Smooth muscle cell (in vitro differentiated cells): Measurements from ENCODE around the gene PRSS16. TPM values are rescaled to one million over a fixed set of nuclear protein-coding genes. Genes with fewer than 3 reads are reported as not detected.

ENCODE experiments used
- DNase-seq: peaks from one replicate; lab custom pipeline; 2025; ENCODE audit not compliant: unreplicated experiment; lab: John Stamatoyannopoulos, UW
- H2AFZ ChIP-seq: fragments of 200-600 bp; sonication (generic); 2 replicates; pipeline ENCODE4 v1.6.0; 2016; ENCODE audit warnings: antibody characterized with exemption, low read depth, mild to moderate bottlenecking
- H3F3A ChIP-seq: fragments of 200-600 bp; sonication (generic); 2 replicates; pipeline ENCODE4 v1.6.0; 2017; ENCODE audit warnings: antibody characterized with exemption, low read depth
- H3K27ac ChIP-seq: fragments of 200-600 bp; sonication (generic); 2 replicates; pipeline ENCODE4 v1.5.1; 2016; ENCODE audit warnings: low read depth, mild to moderate bottlenecking
- H3K27me3 ChIP-seq: fragments of 200-600 bp; sonication (generic); 2 replicates; pipeline ENCODE4 v1.6.1; 2016; ENCODE audit warnings: low read depth, mild to moderate bottlenecking
- H3K36me3 ChIP-seq: fragments of 200-600 bp; sonication (generic); 2 replicates; pipeline ENCODE4 v1.5.1; 2016; ENCODE audit warnings: low read depth
- H3K4me1 ChIP-seq: fragments of 200-600 bp; sonication (generic); 2 replicates; pipeline ENCODE4 v1.5.1; 2016; ENCODE audit warnings: low read depth
- H3K4me2 ChIP-seq: fragments of 200-600 bp; sonication (generic); 2 replicates; pipeline ENCODE4 v1.6.0; 2016; ENCODE audit warnings: mild to moderate bottlenecking
- H3K4me3 ChIP-seq: fragments of 200-600 bp; sonication (generic); 2 replicates; pipeline ENCODE4 v1.5.1; 2016; ENCODE audit warnings: mild to moderate bottlenecking
- H3K79me2 ChIP-seq: fragments of 200-600 bp; sonication (generic); 2 replicates; pipeline ENCODE4 v1.6.0; 2016; ENCODE audit warnings: low read depth, mild to moderate bottlenecking
- H3K9ac ChIP-seq: fragments of 200-600 bp; sonication (generic); 2 replicates; pipeline ENCODE4 v1.6.0; 2016; ENCODE audit warnings: low read depth
- H3K9me3 ChIP-seq: fragments of 200-600 bp; sonication (generic); replicated peaks from 2 replicates; pipeline ENCODE4 v1.5.1; 2016; ENCODE audit warnings: low read depth
- H4K20me1 ChIP-seq: fragments of 200-600 bp; sonication (generic); 2 replicates; pipeline ENCODE4 v1.6.0; 2016; ENCODE audit warnings: low read depth
- WGBS: methylation state at CpG from one replicate; pipeline ENCODE4 v1.1.7; 2016; ENCODE audit warnings: low lambda C conversion rate; 5-methylcytosine and 5-hydroxymethylcytosine counted together
- polyA plus RNA-seq: library from polyadenylated mRNA; unstranded; fragments of >200 nt; fragmentation: Nextera tagmentation; extraction: Ambion mirVana; gene quantifications from 2 replicates; pipeline ENCODE4 v1.2.1, GENCODE V29; 2016
- total RNA-seq: library from RNA; depleted of rRNA; stranded (reverse); fragments of >200 nt; gene quantifications from 2 replicates; pipeline ENCODE4 v1.2.3, GENCODE V29; 2014
- TF ChIP-seq, protein P1 (sequence below): fragments of 200-600 bp; sonication (generic); IDR thresholded peaks from 2 replicates; pipeline ENCODE4 v1.5.1; 2017; ENCODE audit warnings: borderline replicate concordance, mild to moderate bottlenecking, antibody characterized with exemption; ENCODE audit not compliant: insufficient read depth, poor library complexity, severe bottlenecking

Gene PRSS16
- total and polyA plus RNA-seq, 2 experiments from 2014 or later: 2.8 to 7.6 TPM

DNA sequence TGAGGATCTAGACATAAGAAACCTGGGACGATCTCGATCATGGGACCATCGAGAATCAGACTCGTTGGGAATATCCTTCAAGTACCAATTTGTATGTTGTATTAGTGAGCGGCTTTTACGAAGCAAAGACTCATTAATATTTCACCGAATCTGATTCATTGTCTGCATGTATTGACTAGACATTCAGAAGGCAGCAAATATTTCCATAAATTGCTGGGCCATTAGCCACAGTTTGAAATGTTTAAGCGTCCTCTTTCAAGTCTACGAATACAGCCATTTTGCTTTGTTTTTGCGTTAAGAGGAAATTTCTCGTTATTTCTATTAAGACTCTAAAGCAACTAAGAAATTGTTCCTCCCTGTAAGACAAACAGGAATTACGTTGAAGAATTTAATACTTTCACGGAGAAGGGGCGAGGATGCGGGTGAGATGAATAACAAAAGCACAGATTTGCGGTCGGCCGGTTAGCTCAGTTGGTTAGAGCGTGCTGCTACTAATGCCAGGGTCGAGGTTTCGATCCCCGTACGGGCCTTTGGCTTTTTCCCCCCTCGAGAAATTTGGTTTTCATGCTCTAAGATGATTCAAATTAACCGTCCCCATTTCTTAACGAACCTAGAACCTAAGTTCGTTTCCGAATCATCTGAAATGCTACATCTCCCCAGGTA, 46.1 kb downstream of the PRSS16 start:
- TF ChIP-seq, protein P1, sequence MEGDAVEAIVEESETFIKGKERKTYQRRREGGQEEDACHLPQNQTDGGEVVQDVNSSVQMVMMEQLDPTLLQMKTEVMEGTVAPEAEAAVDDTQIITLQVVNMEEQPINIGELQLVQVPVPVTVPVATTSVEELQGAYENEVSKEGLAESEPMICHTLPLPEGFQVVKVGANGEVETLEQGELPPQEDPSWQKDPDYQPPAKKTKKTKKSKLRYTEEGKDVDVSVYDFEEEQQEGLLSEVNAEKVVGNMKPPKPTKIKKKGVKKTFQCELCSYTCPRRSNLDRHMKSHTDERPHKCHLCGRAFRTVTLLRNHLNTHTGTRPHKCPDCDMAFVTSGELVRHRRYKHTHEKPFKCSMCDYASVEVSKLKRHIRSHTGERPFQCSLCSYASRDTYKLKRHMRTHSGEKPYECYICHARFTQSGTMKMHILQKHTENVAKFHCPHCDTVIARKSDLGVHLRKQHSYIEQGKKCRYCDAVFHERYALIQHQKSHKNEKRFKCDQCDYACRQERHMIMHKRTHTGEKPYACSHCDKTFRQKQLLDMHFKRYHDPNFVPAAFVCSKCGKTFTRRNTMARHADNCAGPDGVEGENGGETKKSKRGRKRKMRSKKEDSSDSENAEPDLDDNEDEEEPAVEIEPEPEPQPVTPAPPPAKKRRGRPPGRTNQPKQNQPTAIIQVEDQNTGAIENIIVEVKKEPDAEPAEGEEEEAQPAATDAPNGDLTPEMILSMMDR: no peak
- peak overlapping the region; percentile 15 for H3K4me3 ChIP-seq
- H3K4me2 ChIP-seq: peak overlapping the region; percentile 79
- DNase-seq: no peak
- no peak overlapping the region for H3K27ac ChIP-seq
- 21% methylated on average over 28 of the region's 28 CpGs for WGBS
- H3K4me1 ChIP-seq: peaks cover 29% of the 10 kb centered on the region
- no peak overlapping the region for H3K9ac ChIP-seq
- H3K9me3 ChIP-seq: no peaks in the 10 kb centered on the region
- no peaks in the 10 kb centered on the region for H3K79me2 ChIP-seq
- no peaks in the 10 kb centered on the region for H3K36me3 ChIP-seq
- H3K27me3 ChIP-seq: peaks cover 18% of the 10 kb centered on the region
- H3F3A ChIP-seq: peaks cover 13% of the 10 kb centered on the region
- no peaks in the 10 kb centered on the region for H4K20me1 ChIP-seq
- peak overlapping the region; percentile 10 for H2AFZ ChIP-seq

DNA sequence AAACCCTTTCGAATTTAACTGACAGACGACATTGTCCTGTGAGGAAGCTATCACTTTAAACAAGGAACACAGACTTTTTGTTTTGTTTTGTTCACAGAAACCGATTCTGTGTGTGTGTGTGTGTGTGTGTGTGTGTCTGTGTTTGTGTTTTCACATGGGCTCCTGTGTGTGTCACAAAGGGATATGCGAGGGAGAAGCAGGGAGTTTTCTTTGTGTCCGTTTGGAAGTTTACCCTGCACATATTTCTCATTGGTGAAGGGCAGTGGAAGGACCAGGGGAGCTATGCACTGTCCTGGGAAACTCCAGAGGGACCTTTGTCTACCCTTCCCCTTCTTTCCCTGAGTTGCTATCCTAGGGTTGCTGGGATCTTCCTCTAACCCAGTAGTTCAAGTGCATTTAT, 46.9 kb downstream of the PRSS16 start:
- peak overlapping the region; percentile 20 for H2AFZ ChIP-seq
- no peaks in the 10 kb centered on the region for H4K20me1 ChIP-seq
- H3K79me2 ChIP-seq: no peaks in the 10 kb centered on the region
- H3K9ac ChIP-seq: no peak overlapping the region
- H3K4me3 ChIP-seq: peak overlapping the region; percentile 15
- DNase-seq: no peak
- peaks cover 13% of the 10 kb centered on the region for H3F3A ChIP-seq
- 62% methylated on average over 5 of the region's 5 CpGs for WGBS
- no peaks in the 10 kb centered on the region for H3K9me3 ChIP-seq
- peaks cover 23% of the 10 kb centered on the region for H3K4me1 ChIP-seq
- H3K27ac ChIP-seq: no peak overlapping the region
- no peaks in the 10 kb centered on the region for H3K36me3 ChIP-seq
- TF ChIP-seq, protein P1: no peak
- H3K4me2 ChIP-seq: peak overlapping the region; percentile 79
- H3K27me3 ChIP-seq: peaks cover 9% of the 10 kb centered on the region

DNA sequence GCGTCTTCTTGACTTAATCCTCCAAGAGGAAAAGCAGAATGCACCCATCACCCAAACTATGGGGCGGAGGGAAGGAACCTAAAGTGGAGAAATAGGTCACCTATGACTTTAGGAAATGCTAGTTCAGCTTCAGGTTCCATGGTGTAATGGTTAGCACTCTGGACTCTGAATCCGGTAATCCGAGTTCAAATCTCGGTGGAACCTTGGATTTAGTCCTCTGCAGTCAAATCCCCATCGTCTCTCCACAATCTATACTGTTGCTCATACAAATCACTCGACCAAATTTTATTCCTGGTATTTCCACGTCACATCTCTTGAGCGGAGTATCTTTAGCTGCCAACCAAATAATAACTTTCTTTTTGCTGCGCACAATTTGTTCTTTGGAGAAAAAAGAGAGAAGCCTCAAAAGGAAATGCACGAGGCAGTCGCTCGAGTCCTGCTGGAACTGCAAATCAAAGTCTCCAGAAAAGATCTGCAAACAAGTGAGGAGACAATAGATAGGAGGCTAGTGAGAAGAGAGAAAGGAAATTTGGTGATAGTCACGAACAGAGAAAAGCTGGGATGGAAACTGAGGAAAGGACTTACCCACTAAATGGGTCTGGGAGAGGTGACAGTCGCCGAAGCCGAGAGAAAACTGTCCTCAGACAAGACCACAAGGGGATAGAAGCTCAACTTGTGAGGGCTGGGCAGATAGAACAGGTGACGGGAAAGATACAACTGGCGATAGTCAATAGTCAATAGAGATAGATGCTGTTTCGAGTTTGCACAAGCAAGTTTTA, 48.0 kb downstream of the PRSS16 start:
- DNase-seq: no peak
- no peaks in the 10 kb centered on the region for H3K79me2 ChIP-seq
- peaks cover 18% of the 10 kb centered on the region for H3K4me1 ChIP-seq
- H3F3A ChIP-seq: peaks cover 13% of the 10 kb centered on the region
- no peaks in the 10 kb centered on the region for H3K36me3 ChIP-seq
- TF ChIP-seq, protein P1: no peak
- H3K27ac ChIP-seq: no peak overlapping the region
- H4K20me1 ChIP-seq: no peaks in the 10 kb centered on the region
- no peak overlapping the region for H3K9ac ChIP-seq
- peak overlapping the region; percentile 72 for H3K4me3 ChIP-seq
- WGBS: 4% methylated on average over 20 of the region's 20 CpGs
- H2AFZ ChIP-seq: peak overlapping the region; percentile 74
- H3K9me3 ChIP-seq: no peaks in the 10 kb centered on the region
- peak overlapping the region; percentile 87 for H3K4me2 ChIP-seq
- H3K27me3 ChIP-seq: no peaks in the 10 kb centered on the region
